Natural killer cell (primary cell): ENCODE data around the gene TPRA1. TPM values are rescaled to one million over a fixed set of nuclear protein-coding genes. Genes with fewer than 3 reads are reported as not detected.

Source experiments
- ATAC-seq, 3 donors: fragments of 150-1000 bp in 2 of 3; fragments of 200-7000 bp in 1 of 3; cut with Tn5 transposase; 1 replicate in 1 of 3; 2 replicates in 2 of 3; pipeline ENCODE4 v1.10.0; 2021; ENCODE audit warnings: mild to moderate bottlenecking in 2 of 3, moderate library complexity in 2 of 3
- DNase-seq, 2 donors: peaks; one replicate each; pipeline versions ENCODE4 v3.0.0 to v3.0.0-alpha.2; 2013 to 2021; ENCODE audit warnings: mixed read lengths in 1 of 2
- H3K27ac ChIP-seq: one replicate; pipeline ENCODE4 v1.5.1; 2013; ENCODE audit warnings: mild to moderate bottlenecking, low read length
- H3K27me3 ChIP-seq: one replicate; pipeline ENCODE4 v1.6.1; 2013; ENCODE audit warnings: low read length; ENCODE audit not compliant: control insufficient read depth, insufficient read depth
- H3K36me3 ChIP-seq: one replicate; pipeline ENCODE4 v1.6.1; 2013; ENCODE audit warnings: low read length; ENCODE audit not compliant: control insufficient read depth, insufficient read depth
- H3K4me1 ChIP-seq: one replicate; pipeline ENCODE4 v1.6.1; 2013; ENCODE audit warnings: low read length; ENCODE audit not compliant: control insufficient read depth, insufficient read depth
- H3K4me3 ChIP-seq: one replicate; pipeline ENCODE4 v1.5.1; 2013; ENCODE audit warnings: low read length
- H3K9me3 ChIP-seq: one replicate; pipeline ENCODE4 v1.6.1; 2013; ENCODE audit warnings: low read length; ENCODE audit not compliant: control insufficient read depth, insufficient read depth
- H3K27ac Mint-ChIP-seq, 2 donors: one replicate each; pipeline ENCODE4 v1.8.0; 2022; ENCODE audit warnings: mild to moderate bottlenecking in 2 of 2, mixed read lengths in 2 of 2, moderate library complexity in 1 of 2
- H3K27me3 Mint-ChIP-seq, 2 donors: one replicate each; pipeline ENCODE4 v1.8.0; 2022; ENCODE audit warnings: low read depth in 2 of 2, mixed read lengths in 2 of 2
- H3K36me3 Mint-ChIP-seq: one replicate; pipeline ENCODE4 v1.8.0; 2022; ENCODE audit warnings: mixed read lengths
- H3K4me1 Mint-ChIP-seq, 2 donors: one replicate each; pipeline ENCODE4 v1.8.0; 2022; ENCODE audit warnings: mixed read lengths in 2 of 2
- H3K4me3 Mint-ChIP-seq: one replicate; pipeline ENCODE4 v1.8.0; 2022; ENCODE audit warnings: mild to moderate bottlenecking, moderate library complexity, mixed read lengths
- H3K9me3 Mint-ChIP-seq, 2 donors: one replicate each; pipeline ENCODE4 v1.8.0; 2022; ENCODE audit warnings: mixed read lengths in 2 of 2
- CTCF ChIP-seq: fragments of 200-600 bp; IDR thresholded peaks from one replicate; pipeline ENCODE4 v1.8.0; 2022; ENCODE audit warnings: antibody characterized with exemption
- WGBS: methylation state at CpG from one replicate; pipeline ENCODE4 v1.1.7; 2013; ENCODE audit warnings: missing lambda C conversion rate; ENCODE audit not compliant: insufficient coverage; 5-methylcytosine and 5-hydroxymethylcytosine counted together
- intact Hi-C: fragments of 100-400 bp; cut with micrococcal nuclease; formaldehyde crosslinking; loops from one replicate; pipeline ENCODE4 v1.14.2; 2022
- total RNA-seq, 4 donors: library from RNA; stranded (reverse); fragments of 120-200 nt in 1 of 4; gene quantifications; one replicate each; pipeline versions ENCODE4 v1.2.3 to v1.2.4, GENCODE V29; 2013 to 2022

TPRA1 gene
- total RNA-seq, 3 donors from 2014 or later (not counting 1 experiment from before 2014, with no cell fraction given), result 15.4 to 22.7 (median 22.1) TPM

- Mint-ChIP-seq H3K36me3 (peaks cover 3% of the 10 kb centered on the region), H3K4me3 (no peak overlapping the region), H3K9me3 (no peaks in the 10 kb centered on the region), H3K4me1 (peaks cover 5 to 6% of the 10 kb centered on the region in 2 donors), H3K27me3 (no peaks in the 10 kb centered on the region), H3K27ac (no peak overlapping the region)
- Histone ChIP-seq H3K4me3 (no peak overlapping the region), H3K27ac (no peak overlapping the region), H3K9me3 (no peaks in the 10 kb centered on the region), H3K27me3 (no peaks in the 10 kb centered on the region), H3K4me1 (no peaks in the 10 kb centered on the region), H3K36me3 (peaks cover 19% of the 10 kb centered on the region)
- intact Hi-C loops, result no loop called here
- ATAC-seq (no peak), DNase-seq (no peak)
- 92% methylated on average over 6 of the region's 6 CpGs for WGBS
- TF ChIP-seq CTCF, result no peak
These were observed 22.4 kb upstream of the TPRA1 start for GRCh38 chr3:127612966-127613365.

GRCh38 chr3:127611251-127611650, 20.7 kb upstream of the TPRA1 start:
- Histone ChIP-seq H3K4me3 (no peak overlapping the region), H3K9me3 (no peaks in the 10 kb centered on the region), H3K27ac (no peak overlapping the region), H3K27me3 (no peaks in the 10 kb centered on the region), H3K36me3 (peaks cover 28% of the 10 kb centered on the region), H3K4me1 (no peaks in the 10 kb centered on the region)
- H3K27me3 Mint-ChIP-seq, result no peaks in the 10 kb centered on the region
- intact Hi-C loops, result no loop called here
- no peak for ATAC-seq
- H3K36me3 Mint-ChIP-seq, result peaks cover 10% of the 10 kb centered on the region
- H3K4me1 Mint-ChIP-seq, result peaks cover 5 to 6% of the 10 kb centered on the region in 2 donors
- H3K27ac Mint-ChIP-seq, result no peak overlapping the region
- WGBS, result 89% methylated on average over 8 of the region's 8 CpGs
- no peak overlapping the region for H3K4me3 Mint-ChIP-seq
- no peaks in the 10 kb centered on the region for H3K9me3 Mint-ChIP-seq
- no peak for DNase-seq
- no peak for TF ChIP-seq CTCF

GRCh38 chr3:127610105-127610504, 19.6 kb upstream of the TPRA1 start:
- Histone ChIP-seq H3K36me3 (peaks cover 33% of the 10 kb centered on the region), H3K4me3 (no peak overlapping the region), H3K9me3 (no peaks in the 10 kb centered on the region), H3K4me1 (no peaks in the 10 kb centered on the region), H3K27me3 (no peaks in the 10 kb centered on the region), H3K27ac (no peak overlapping the region)
- DNase-seq (no peak), ATAC-seq (no peak)
- Mint-ChIP-seq H3K9me3 (no peaks in the 10 kb centered on the region), H3K27me3 (no peaks in the 10 kb centered on the region), H3K4me3 (no peak overlapping the region), H3K27ac (no peak overlapping the region), H3K4me1 (peaks cover 0 to 5% of the 10 kb centered on the region in 2 donors), H3K36me3 (peaks cover 10% of the 10 kb centered on the region)
- intact Hi-C loops, result no loop called here
- no peak for TF ChIP-seq CTCF
- 93% methylated on average over 5 of the region's 5 CpGs for WGBS

GRCh38 chr3:127608362-127608718, 17.8 kb upstream of the TPRA1 start:
- Mint-ChIP-seq H3K36me3 (peaks cover 10% of the 10 kb centered on the region), H3K9me3 (no peaks in the 10 kb centered on the region), H3K27me3 (no peaks in the 10 kb centered on the region), H3K4me3 (no peak overlapping the region), H3K27ac (no peak overlapping the region), H3K4me1 (peaks cover 0 to 5% of the 10 kb centered on the region in 2 donors)
- WGBS, result 96% methylated on average over 14 of the region's 14 CpGs
- Histone ChIP-seq H3K36me3 (peaks cover 37% of the 10 kb centered on the region), H3K4me3 (no peak overlapping the region), H3K4me1 (no peaks in the 10 kb centered on the region), H3K27me3 (no peaks in the 10 kb centered on the region), H3K9me3 (no peaks in the 10 kb centered on the region), H3K27ac (no peak overlapping the region)
- DNase-seq (no peak), ATAC-seq (no peak)
- intact Hi-C loops, result no loop called here
- no peak for TF ChIP-seq CTCF
